CD4-positive, alpha-beta T cell treated with Interleukin-4 for 4 hours (primary cell): ENCODE data around the gene PAM16.
"Not testable (repeated sequence)": the region's sequence is repeated elsewhere in the genome, so short reads cannot be mapped to it uniquely, and the experiment has no call there.

ENCODE experiments used
- DNase-seq: peaks from one replicate; pipeline ENCODE4 v3.0.0-alpha.2; 2020

Gene PAM16

GRCh38 chr16:4350365-4350786, 745 bp downstream of the PAM16 start:
- DNase-seq = no peak

- DNase-seq = no peak
Observed at GRCh38 chr16:4349332-4349731, 1.8 kb downstream of the PAM16 start.

- DNase-seq = no peak
Observed at GRCh38 chr16:4347765-4348509, 3.2 kb downstream of the PAM16 start.

- no peak for DNase-seq
Observed at GRCh38 chr16:4347010-4347409, 4.1 kb downstream of the PAM16 start.

GRCh38 chr16:4345836-4346781, 5.0 kb downstream of the PAM16 start:
- no peak for DNase-seq

- no peak for DNase-seq
Observed at GRCh38 chr16:4344983-4345835, 5.9 kb downstream of the PAM16 start.

- not testable (repeated sequence) for DNase-seq
Observed at GRCh38 chr16:4344300-4344982, 6.7 kb downstream of the PAM16 start.

- DNase-seq = no peak
Observed at GRCh38 chr16:4342866-4343744, 8.0 kb downstream of the PAM16 start.

GRCh38 chr16:4341250-4341649, 9.9 kb downstream of the PAM16 start:
- DNase-seq = no peak

- no peak for DNase-seq
Observed at GRCh38 chr16:4340443-4340842, 10.7 kb downstream of the PAM16 start.

GRCh38 chr16:4339909-4340308, 11.2 kb downstream of the PAM16 start:
- DNase-seq = no peak

- no peak for DNase-seq
Observed at GRCh38 chr16:4339455-4339854, 11.7 kb downstream of the PAM16 start.

- no peak for DNase-seq
Observed at GRCh38 chr16:4338712-4339299, 12.3 kb downstream of the PAM16 start.

- no peak for DNase-seq
Observed at GRCh38 chr16:4338125-4338582, 13.0 kb downstream of the PAM16 start.

GRCh38 chr16:4337540-4338088, 13.5 kb downstream of the PAM16 start:
- no peak for DNase-seq

GRCh38 chr16:4336701-4337539, 14.2 kb downstream of the PAM16 start:
- no peak for DNase-seq

GRCh38 chr16:4334724-4335495, 16.2 kb downstream of the PAM16 start:
- DNase-seq = no peak

GRCh38 chr16:4333714-4334113, 17.4 kb downstream of the PAM16 start:
- DNase-seq = not testable (repeated sequence)

- DNase-seq = no peak
Observed at GRCh38 chr16:4333308-4333638, 17.8 kb downstream of the PAM16 start.
